ENCODE data around the gene MRPL20. TPM values are rescaled to one million over a fixed set of nuclear protein-coding genes. Genes with fewer than 3 reads are reported as not detected.
"Not testable (repeated sequence)": the region's sequence is repeated elsewhere in the genome, so short reads cannot be mapped to it uniquely, and the experiment has no call there.

MRPL20 gene
- total RNA-seq, 1 donor from 2014 or later: 96.1 TPM

DNA sequence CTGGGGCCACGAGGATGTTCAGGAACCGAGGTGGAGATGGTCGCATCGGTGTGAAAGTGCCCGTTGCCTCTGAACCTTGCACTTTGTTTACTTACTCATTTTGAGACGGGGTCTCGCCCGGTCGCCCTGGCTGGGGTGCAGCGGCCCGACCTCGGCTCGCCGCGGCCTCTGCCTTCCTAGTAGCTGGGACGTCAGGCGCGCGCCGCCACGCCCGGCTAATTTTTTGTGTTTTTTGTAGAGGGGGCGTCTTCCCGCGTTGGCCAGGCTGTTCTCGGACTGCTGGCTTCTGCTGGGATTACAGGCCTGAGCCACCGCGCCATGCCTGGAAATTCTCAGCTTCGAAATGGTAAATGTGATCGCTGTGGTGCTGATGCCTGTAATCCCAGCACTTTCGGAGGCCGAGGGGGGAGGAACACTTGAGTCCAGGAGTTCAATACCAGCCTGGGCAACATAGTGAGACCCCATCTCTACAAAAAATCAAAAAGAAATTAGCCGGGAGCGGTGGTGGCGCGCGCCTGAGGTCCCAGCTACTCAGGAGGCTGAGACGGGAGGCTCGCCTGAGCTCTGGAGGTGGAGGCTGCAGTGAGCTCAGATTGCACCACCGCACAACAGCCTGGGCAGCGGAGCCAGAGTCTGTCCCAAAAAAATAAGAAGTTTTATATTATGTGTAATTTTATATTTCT is 684 bp upstream of the MRPL20 start:
- peaks cover 25% of the 10 kb centered on the region for H3K4me1 Mint-ChIP-seq

DNA sequence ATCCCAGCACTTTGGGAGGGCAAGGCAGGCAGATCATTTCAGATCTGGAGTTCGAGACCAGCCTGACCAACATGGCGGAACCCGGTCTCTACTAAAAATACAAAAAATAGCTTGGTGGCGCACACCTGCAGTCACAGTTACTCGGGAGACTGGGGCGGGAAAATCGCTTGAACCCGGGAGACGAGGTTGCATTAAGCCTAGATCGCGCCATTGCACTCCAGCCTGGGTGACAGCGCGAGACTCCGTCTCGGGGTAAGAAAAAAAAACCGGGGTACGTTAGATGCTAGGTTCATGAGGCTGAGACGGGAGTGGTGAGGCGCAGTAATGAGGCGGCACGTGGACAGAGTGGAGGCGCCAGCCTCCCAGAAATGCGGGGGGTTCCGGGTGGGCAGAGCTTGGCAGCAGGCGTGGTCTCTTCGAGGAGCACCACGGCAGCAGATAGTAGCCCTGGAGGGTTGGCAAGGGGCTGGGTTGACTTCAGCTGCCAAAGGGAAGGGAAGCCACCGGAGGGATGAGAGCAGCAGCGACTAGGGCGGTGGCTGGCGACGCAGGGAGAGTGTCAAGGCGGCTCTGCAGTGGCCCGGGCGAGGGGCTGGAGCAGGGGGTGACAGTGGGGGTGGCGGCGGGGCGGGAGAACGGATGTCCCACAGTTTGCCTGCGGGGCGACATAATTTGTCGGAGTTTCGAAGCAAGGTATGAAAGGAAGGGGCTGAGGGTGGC is 832 bp downstream of the MRPL20 start:
- Histone ChIP-seq H3K27ac (no peak overlapping the region), H3K27me3 (no peaks in the 10 kb centered on the region), H3K36me3 (peaks cover 10% of the 10 kb centered on the region), H2AFZ (replicated peaks) (no peak overlapping the region), H3F3A (ENCODE audit: low read depth) (peaks cover 73% of the 10 kb centered on the region), H3K9me3 (ENCODE audit: low read depth) (no peaks in the 10 kb centered on the region), H3K79me2 (ENCODE audit: low read depth) (peaks cover 72% of the 10 kb centered on the region), H3K9ac (peak overlapping the region; percentile 96), H3K4me1 (peaks cover 30% of the 10 kb centered on the region), H4K20me1 (ENCODE audit: low read depth) (peaks cover 44% of the 10 kb centered on the region), H3K4me3 (peak overlapping the region; percentile 96), H3K4me2 (peak overlapping the region; percentile 85)
- DNase-seq (ENCODE audit: low spot score): no peak
- Mint-ChIP-seq H3K9me3 (no peaks in the 10 kb centered on the region), H3K27me3 (ENCODE audit: insufficient read depth, low read depth) (peaks cover 7% of the 10 kb centered on the region), H3K4me3 (peak overlapping the region; percentile 95), H3K27ac (peak overlapping the region; percentile 78), H3K4me1 (peaks cover 26% of the 10 kb centered on the region), H3K36me3 (peaks cover 29% of the 10 kb centered on the region)
- TF ChIP-seq EZH2 (IDR thresholded peaks at IDR 0.05) (no peak), CTCF (IDR thresholded peaks at IDR 0.05) (no peak), EZH2phosphoT487 (IDR thresholded peaks at IDR 0.05) (no peak)

More for the DNA sequence above, 684 bp upstream of the MRPL20 start:
- Histone ChIP-seq H3F3A (ENCODE audit: low read depth) (peaks cover 58% of the 10 kb centered on the region), H3K79me2 (ENCODE audit: low read depth) (peaks cover 66% of the 10 kb centered on the region), H3K27ac (peak overlapping the region; percentile 1), H4K20me1 (ENCODE audit: low read depth) (peaks cover 41% of the 10 kb centered on the region), H3K4me2 (peak overlapping the region; percentile 85), H3K9me3 (ENCODE audit: low read depth) (no peaks in the 10 kb centered on the region), H3K27me3 (no peaks in the 10 kb centered on the region), H3K4me1 (peaks cover 30% of the 10 kb centered on the region), H3K9ac (peak overlapping the region; percentile 96), H2AFZ (replicated peaks) (no peak overlapping the region), H3K4me3 (peak overlapping the region; percentile 96), H3K36me3 (peaks cover 10% of the 10 kb centered on the region)
- Mint-ChIP-seq H3K27me3 (ENCODE audit: insufficient read depth, low read depth) (peaks cover 4% of the 10 kb centered on the region), H3K36me3 (peaks cover 26% of the 10 kb centered on the region), H3K9me3 (peaks cover 3% of the 10 kb centered on the region), H3K4me3 (peak overlapping the region; percentile 95), H3K27ac (no peak overlapping the region)
- DNase-seq (ENCODE audit: low spot score): peak; percentile 56
- TF ChIP-seq CTCF (IDR thresholded peaks at IDR 0.05) (no peak), EZH2 (IDR thresholded peaks at IDR 0.05) (no peak), EZH2phosphoT487 (IDR thresholded peaks at IDR 0.05) (no peak)

DNA sequence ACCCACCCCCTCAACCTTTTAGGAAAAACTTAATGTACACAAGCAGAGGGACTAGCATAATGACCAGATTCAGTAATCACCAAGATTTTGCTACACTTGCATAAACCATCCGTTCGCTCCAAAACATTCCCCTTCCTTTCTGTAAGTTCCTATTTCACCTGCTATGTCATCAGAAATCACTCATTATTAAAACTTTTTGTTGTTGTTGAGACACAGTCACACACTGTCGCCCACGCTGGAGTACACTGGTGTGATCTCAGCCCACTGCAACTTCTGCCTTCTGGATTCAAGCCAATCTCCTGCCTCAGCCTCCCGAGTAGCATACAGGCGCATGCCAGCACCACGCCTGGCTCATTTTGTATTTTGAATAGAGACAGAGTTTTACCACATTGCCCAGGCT is 3.4 kb downstream of the MRPL20 start:
- Histone ChIP-seq H3K4me3 (no peak overlapping the region), H3K4me1 (peaks cover 21% of the 10 kb centered on the region), H3F3A (ENCODE audit: low read depth) (peaks cover 60% of the 10 kb centered on the region), H3K27ac (no peak overlapping the region), H4K20me1 (ENCODE audit: low read depth) (peaks cover 34% of the 10 kb centered on the region), H3K9ac (no peak overlapping the region), H3K79me2 (ENCODE audit: low read depth) (peaks cover 74% of the 10 kb centered on the region), H2AFZ (replicated peaks) (no peak overlapping the region), H3K4me2 (no peak overlapping the region), H3K9me3 (ENCODE audit: low read depth) (no peaks in the 10 kb centered on the region), H3K36me3 (peaks cover 10% of the 10 kb centered on the region), H3K27me3 (no peaks in the 10 kb centered on the region)
- H3K27ac Mint-ChIP-seq: no peak overlapping the region
- DNase-seq (ENCODE audit: low spot score): no peak
- no peaks in the 10 kb centered on the region for H3K9me3 Mint-ChIP-seq
- no peak for TF ChIP-seq EZH2phosphoT487 (IDR thresholded peaks at IDR 0.05)
- TF ChIP-seq EZH2 (IDR thresholded peaks at IDR 0.05): no peak
- TF ChIP-seq CTCF (IDR thresholded peaks at IDR 0.05): no peak
- peaks cover 29% of the 10 kb centered on the region for H3K36me3 Mint-ChIP-seq
- peaks cover 9% of the 10 kb centered on the region for H3K27me3 Mint-ChIP-seq (ENCODE audit: insufficient read depth, low read depth)
- H3K4me1 Mint-ChIP-seq: peaks cover 27% of the 10 kb centered on the region
- H3K4me3 Mint-ChIP-seq: peak overlapping the region; percentile 42

DNA sequence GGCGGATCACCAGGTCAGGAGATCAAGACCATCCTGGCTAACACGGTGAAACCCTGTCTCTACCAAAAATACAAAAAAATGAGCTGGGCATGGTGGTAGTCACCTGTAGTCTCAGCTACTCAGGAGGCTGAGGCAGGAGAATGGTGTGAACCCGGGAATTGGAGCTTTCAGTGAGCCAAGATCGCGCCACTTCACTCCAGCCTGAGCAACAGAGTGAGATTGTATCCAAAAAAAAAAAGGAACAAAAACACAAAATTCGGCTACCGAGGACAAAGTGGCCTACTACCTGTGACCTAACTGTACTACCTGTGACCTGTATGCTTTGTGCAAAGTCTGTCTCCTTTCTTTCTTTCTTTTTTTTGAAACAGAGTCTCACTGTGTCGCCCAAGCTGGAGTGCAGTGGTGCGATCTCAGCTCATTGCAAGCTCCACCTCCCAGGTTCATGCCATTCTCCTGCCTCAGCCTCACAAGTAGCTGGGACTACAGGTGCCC is 4.1 kb downstream of the MRPL20 start:
- H3K36me3 Mint-ChIP-seq: peaks cover 30% of the 10 kb centered on the region
- Histone ChIP-seq H4K20me1 (ENCODE audit: low read depth) (peaks cover 27% of the 10 kb centered on the region), H3K79me2 (ENCODE audit: low read depth) (peaks cover 74% of the 10 kb centered on the region), H3K4me1 (peaks cover 17% of the 10 kb centered on the region), H3K36me3 (peaks cover 10% of the 10 kb centered on the region), H3F3A (ENCODE audit: low read depth) (peaks cover 54% of the 10 kb centered on the region)
- H2AFZ ChIP-seq (replicated peaks); DNase-seq (ENCODE audit: low spot score); H3K9me3 Mint-ChIP-seq; H3K27ac ChIP-seq; H3K9ac ChIP-seq; H3K27ac Mint-ChIP-seq; H3K4me2 ChIP-seq; H3K9me3 ChIP-seq (ENCODE audit: low read depth); H3K27me3 ChIP-seq; H3K4me3 ChIP-seq: not testable (repeated sequence)
- H3K27me3 Mint-ChIP-seq (ENCODE audit: insufficient read depth, low read depth): peaks cover 10% of the 10 kb centered on the region
- H3K4me3 Mint-ChIP-seq: peak overlapping the region; percentile 96
- peaks cover 27% of the 10 kb centered on the region for H3K4me1 Mint-ChIP-seq

Data from neural progenitor cell (in vitro differentiated cells).